ENCODE results near the gene TRPC6.
"Not testable (repeated sequence)": the region's sequence is repeated elsewhere in the genome, so short reads cannot be mapped to it uniquely, and the experiment has no call there.

TRPC6 gene

DNA sequence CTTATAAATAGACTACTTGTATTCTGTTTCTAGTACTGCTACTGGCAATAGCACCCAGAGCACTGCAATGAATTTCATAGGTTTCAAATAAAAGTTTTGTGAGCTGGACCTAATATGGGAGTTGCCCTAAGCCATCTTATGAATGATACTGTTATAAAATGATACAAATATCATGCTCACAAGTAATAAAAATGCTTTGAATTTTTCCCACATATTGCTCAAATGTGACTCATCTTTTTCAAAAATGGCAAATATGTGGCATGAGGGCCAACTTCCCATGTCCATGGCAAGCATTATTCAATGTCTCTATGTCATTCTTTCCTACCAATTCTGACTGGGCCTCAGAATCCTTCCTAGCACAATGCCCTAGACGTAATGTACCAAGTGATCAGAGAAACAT, 137.6 kb downstream of the TRPC6 start:
- no peak for DNase-seq

DNA sequence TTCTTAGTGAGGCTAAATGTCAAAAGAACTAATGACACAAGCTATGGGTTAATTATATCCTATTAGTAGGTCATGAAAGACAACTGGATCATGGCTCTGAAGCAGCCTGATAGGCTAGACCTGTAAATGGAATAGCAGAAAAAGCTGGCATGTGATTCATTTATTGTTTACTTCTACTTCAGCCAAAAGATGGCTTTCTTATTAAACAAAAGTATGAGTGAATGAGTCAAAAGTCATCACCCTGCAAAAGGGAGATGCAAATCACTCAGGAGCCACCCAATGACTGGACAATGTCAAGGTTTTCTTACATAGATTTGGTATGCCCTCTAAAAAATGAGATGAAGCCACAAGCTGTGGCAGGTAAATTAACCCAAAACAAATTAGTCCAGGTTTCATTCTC, 138.0 kb downstream of the TRPC6 start:
- DNase-seq = no peak

- DNase-seq = no peak
Observed at GRCh38 chr11:101444851-101445250, 139.0 kb downstream of the TRPC6 start.

DNA sequence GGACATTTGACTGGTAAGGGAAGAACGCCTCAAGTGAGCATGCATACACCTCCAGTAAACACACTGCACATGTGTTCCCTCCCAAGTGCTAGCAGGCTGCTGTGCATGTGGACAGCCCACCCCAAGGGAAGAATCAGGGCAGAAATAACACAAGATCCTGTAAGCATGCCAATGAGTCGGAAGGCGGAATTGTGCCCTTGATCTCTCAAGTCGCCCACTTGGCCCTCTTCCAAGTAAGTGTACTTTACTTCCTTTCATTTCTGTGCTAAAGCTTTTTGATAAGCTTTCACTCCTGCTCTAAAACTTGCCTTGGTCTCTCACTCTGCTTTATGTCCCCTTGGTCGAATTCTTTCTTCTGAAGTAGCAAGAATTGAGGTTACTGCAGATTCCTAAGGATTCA, 139.6 kb downstream of the TRPC6 start:
- DNase-seq = no peak

GRCh38 chr11:101442936-101443521, 140.8 kb downstream of the TRPC6 start:
- DNase-seq = no peak

DNA sequence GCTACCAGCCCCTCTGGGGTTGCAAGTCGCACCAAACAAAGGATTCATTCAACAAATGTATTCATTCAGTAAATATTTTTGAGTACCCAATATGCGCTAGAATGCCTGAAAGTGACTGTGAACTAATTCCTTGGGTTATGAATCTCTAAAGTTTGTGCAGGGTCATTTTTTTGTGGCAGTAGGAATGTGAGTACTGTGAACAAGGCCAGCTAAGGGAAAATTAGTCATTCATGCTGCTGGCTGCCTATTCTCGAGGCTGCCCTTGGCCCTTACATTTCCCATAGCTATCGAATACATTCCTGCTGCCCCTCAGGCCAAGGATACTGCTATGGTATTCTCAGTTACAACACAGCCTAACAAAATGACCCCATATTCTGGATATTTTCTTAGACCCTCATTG, 141.6 kb downstream of the TRPC6 start:
- DNase-seq = no peak

GRCh38 chr11:101441747-101442146, 142.1 kb downstream of the TRPC6 start:
- DNase-seq = no peak

DNA sequence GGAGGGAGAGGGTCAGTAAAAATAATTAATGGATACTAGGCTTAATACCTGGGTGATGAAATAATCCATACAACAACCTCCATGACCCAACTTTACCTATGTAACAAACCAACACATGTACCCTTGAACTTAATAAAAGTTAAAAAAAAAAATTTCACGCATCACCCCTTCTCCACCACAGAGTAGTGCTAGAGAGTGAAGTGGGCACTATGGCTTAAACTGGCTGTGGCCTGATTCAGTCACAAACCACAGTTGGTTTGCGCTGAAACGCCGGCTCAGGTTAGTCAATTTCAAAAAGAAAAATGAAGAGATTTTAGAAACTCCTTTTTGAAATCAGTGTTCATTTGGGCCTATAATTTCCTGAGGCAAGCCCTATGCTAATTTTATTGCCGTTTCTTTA, 144.3 kb downstream of the TRPC6 start:
- no peak for DNase-seq

DNA sequence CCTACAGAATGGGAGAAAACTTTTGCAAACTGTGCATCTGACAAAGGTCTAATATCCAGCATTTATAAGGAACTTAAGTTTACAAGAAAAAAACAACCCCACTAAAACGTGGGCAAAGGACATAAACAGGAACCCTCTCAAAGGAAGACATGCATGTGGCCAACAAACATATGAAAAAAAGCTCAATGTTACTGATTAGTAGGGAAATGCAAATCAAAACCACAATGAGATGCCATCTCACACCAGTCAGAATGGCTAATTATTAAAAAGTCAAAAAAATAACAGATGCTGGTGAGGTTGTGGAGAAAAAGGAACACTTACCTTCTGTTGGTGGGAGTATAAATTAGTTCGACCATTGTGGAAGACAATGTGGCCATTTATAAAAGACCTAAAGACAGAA, 145.1 kb downstream of the TRPC6 start:
- not testable (repeated sequence) for DNase-seq

DNA sequence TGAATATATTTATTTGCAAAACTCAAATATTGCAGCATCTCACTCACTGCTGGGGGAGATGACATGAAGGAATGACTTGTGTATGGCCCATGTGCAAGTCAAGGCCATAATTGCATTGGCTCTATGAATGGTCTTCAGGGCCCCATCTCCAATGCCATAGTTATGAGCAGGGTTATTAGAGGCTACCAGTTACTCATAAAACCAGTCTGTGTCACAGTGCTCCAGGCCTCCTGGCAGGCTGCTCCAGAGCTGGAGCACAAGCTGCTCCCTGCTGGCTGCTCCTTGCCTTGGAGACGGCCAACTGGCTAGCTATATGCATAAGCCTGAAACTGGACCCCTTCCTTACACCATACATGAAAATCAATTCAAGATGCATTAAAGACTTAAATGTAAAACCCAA, 145.7 kb downstream of the TRPC6 start:
- DNase-seq = no peak

DNA sequence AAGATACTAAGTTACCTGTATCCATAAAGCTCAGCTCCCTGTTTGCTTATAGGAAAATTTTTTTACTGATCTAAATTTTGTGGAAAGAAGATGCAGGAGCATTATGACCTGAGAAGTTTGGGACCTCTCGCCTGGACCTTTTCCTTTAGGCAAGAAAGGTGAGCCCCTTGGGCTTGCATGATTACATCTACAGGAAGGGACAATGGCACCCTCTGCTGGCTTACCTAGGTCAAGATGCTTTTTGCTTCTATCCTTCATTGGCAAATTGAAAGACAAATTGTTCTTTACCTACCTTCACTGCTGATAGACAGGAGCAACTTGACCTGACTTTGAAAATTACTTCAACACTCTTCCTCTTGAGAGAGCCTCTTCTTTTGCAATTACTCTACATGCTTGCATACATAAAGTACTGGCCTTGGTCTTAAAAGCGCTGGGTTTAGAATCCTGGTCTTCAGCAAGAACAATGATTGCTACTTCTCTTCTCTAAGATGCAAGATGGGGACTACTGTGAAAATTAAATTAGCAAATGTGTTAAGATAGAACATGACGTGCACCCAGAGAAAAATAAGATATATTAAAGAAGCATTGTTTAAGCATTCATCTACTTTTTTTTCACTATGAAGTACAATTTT, 147.2 kb downstream of the TRPC6 start:
- DNase-seq = peak; percentile 29

- no peak for DNase-seq
Observed at GRCh38 chr11:101435408-101435973, 148.3 kb downstream of the TRPC6 start.

DNA sequence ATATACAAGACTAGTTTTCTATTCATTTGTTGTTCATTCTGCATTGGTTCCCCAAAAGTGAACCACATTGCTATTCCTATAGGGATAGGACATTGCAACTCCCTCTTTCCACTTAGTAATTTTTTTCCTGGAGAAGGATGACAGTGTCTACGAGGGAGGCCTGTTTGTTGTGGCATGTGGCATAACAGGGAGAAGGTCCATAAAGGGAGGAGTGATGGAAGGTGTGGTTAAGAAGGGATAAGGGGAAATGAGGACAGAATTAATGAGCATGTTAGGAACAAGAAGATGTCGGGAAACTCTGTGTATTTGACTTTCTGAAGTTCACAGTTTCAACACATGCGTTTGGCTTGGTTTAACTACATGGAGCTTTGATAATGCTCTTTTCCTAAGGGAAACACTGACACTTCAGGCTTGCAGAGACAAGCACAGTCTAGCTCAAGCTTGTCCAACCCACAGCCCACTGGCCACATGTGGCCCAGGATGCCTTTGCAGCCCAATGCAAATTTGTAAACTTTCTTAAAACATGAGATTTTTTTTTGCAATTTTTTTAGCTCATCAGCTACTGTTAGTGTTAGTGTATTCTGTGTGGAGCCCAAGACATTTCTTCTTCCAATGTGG, 149.7 kb downstream of the TRPC6 start:
- no peak for DNase-seq

DNA sequence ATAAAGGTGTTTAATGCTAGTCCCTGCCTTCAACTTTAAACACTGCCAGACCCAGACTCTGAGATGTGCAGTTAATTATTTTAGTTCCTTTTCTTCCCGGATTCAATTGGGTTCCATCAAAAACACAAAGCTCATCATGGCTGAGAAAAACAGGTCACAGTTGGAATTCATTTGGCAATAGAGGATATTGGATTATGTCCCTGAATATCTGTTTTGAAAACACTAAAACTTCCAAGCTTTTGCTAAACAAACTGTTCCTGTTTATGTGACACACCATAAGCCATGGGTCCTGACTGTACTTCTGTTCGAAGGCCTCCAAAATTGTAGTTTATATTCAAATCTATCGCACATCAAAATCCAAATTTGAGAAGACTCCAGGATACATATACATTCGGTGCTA, 150.7 kb downstream of the TRPC6 start:
- DNase-seq = no peak

DNA sequence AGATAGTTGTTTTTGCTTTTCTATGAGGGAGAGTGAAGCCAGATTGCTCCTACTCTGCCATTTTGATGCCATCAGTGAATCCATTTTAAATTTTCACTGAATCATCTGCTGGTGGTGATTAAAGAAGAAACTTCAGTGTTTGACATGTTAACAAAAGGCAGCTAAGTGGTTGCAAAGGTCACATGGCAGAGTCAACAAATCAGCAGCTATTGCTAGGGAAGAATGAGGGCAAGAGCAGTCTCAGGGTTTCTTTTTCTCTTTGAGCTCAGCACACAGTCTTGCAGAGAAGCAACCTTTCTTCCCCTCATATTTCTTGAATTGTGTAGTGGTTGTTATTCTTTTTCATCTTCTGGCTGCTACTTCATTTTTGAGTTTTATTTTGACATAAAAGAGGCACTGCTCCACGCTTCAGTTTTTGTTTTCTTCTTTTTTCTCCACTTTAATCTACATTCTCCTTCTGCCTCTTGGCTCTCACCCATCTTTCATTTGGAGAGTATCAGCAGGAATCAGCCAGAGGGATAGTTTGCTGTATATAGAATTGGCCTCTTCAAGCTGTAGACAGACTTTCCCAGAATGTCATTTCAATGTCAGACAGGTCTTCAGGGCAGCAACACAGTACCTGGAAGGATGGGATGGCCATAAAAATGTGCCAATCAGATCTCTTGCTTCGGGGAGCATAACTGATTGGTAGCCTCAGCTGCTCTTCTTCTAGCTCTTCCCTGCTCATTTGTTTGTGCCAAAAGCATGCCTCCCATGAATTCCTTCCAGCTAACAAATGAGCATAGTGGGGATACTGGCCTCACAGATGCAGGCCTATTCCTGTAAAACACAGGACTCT, 153.9 kb downstream of the TRPC6 start:
- DNase-seq = no peak

DNA sequence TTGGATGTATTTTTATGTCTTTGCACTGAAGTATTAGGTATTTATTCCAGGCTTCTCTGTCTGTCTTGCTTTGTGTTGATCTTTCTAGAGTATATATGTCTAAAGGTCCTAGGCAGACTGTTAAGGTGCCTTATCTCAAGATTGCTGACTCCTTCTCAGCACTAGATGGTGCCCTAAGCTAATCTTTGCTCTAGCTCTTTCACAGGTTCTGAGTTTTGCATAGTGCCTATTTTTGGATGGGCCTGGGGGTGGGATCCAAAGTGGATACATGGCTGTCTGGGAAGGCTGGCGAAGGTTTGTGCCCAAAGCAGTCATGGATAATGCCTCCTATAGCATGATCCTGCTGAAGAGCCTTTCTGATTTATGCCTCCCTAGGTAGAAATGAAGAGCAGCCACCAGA, 154.9 kb downstream of the TRPC6 start:
- DNase-seq = no peak

GRCh38 chr11:101407324-101407723, 176.5 kb downstream of the TRPC6 start:
- no peak for DNase-seq
